PFSK-1 (cell line): ENCODE data around the gene OR6B1.

Source experiments
- FOXP2 ChIP-seq: optimal IDR thresholded peaks from 2 replicates; pipeline ENCODE3; 2011; ENCODE audit warnings: borderline replicate concordance, control low read depth, inconsistent platforms; ENCODE audit not compliant: insufficient read depth; ENCODE audit errors: extremely low read length, extremely low read depth
- POLR2AphosphoS5 ChIP-seq: IDR thresholded peaks from 2 replicates; pipeline ENCODE4 v1.6.1; 2012; ENCODE audit warnings: low read depth, mild to moderate bottlenecking, control low read depth, low read length, moderate library complexity
- REST ChIP-seq, 2 experiments: IDR thresholded peaks; 2 replicates each; pipeline versions ENCODE4 v1.6.1 to v1.8.0; 2011 to 2012; ENCODE audit warnings: low read depth in 2 of 2, low read length in 2 of 2, control low read depth in 1 of 2, inconsistent platforms in 1 of 2, mild to moderate bottlenecking in 1 of 2, moderate library complexity in 1 of 2; ENCODE audit not compliant: insufficient read depth in 1 of 2
- SIN3A ChIP-seq: IDR thresholded peaks from 2 replicates; pipeline ENCODE4 v1.6.1; 2012; ENCODE audit warnings: mild to moderate bottlenecking, low read length, moderate library complexity, borderline replicate concordance; ENCODE audit not compliant: insufficient read depth
- TAF1 ChIP-seq: IDR thresholded peaks from 2 replicates; pipeline ENCODE4 v1.6.1; 2012; ENCODE audit warnings: low read length, control low read depth, borderline replicate concordance; ENCODE audit not compliant: insufficient read depth

The OR6B1 gene

GRCh38 chr7:144006029-144006691 lies 6.0 kb downstream of the OR6B1 start:
- no peak for TF ChIP-seq SIN3A
- TF ChIP-seq TAF1 = no peak
- TF ChIP-seq FOXP2 = no peak
- TF ChIP-seq REST (IDR thresholded peaks at IDR 0.05; ENCODE audit: insufficient read depth in 1 of 2, low read depth in 2 of 2, low read length in 2 of 2) = no peak
- no peak for TF ChIP-seq POLR2AphosphoS5

- TF ChIP-seq SIN3A = no peak
- no peak for TF ChIP-seq TAF1
- TF ChIP-seq FOXP2 = no peak
- TF ChIP-seq REST (IDR thresholded peaks at IDR 0.05; ENCODE audit: insufficient read depth in 1 of 2, low read depth in 2 of 2, low read length in 2 of 2) = no peak
- TF ChIP-seq POLR2AphosphoS5 = no peak
Measured at GRCh38 chr7:144006692-144007042, 6.5 kb downstream of the OR6B1 start.

- no peak for TF ChIP-seq POLR2AphosphoS5
- TF ChIP-seq SIN3A = no peak
- no peak for TF ChIP-seq FOXP2
- TF ChIP-seq TAF1 = no peak
- no peak for TF ChIP-seq REST (IDR thresholded peaks at IDR 0.05; ENCODE audit: insufficient read depth in 1 of 2, low read depth in 2 of 2, low read length in 2 of 2)
Measured at GRCh38 chr7:144009361-144009760, 9.2 kb downstream of the OR6B1 start.

GRCh38 chr7:144011458-144012230 lies 11.5 kb downstream of the OR6B1 start:
- no peak for TF ChIP-seq FOXP2
- no peak for TF ChIP-seq SIN3A
- TF ChIP-seq POLR2AphosphoS5 = no peak
- TF ChIP-seq TAF1 = no peak
- TF ChIP-seq REST (IDR thresholded peaks at IDR 0.05; ENCODE audit: insufficient read depth in 1 of 2, low read depth in 2 of 2, low read length in 2 of 2) = no peak
